SKM-1 treated with dmso at 0.1 percent for 144 hours (cell line): ENCODE measurements around the gene MOB4.
"Not testable (repeated sequence)": the region's sequence is repeated elsewhere in the genome, so short reads cannot be mapped to it uniquely, and the experiment has no call there.

Experiments
- DNase-seq: peaks from one replicate; lab custom pipeline; 2025; ENCODE audit not compliant: unreplicated experiment; lab: John Stamatoyannopoulos, UW

Gene MOB4

GRCh38 chr2:197513915-197514314, 2.0 kb upstream of the MOB4 start:
- DNase-seq, result no peak

DNA sequence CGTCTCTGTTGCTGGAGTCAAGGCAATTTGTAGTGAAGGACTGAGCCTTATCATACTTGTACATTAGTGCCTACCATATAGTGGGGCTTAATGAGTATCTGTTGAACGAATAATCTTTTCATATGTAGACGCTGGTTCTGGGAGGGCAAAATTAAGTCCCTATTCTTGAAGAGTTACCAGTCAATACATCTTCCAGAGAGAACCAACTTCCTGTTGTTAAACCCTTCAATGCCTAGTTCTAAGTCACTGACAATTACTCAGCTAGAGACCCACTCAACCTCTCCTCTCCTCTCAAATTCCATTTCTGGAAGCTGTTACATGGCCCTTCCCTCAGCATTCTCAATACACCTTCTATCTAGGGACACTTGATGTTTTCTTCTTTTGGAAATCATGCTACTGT, 1.1 kb upstream of the MOB4 start:
- DNase-seq, result no peak

DNA sequence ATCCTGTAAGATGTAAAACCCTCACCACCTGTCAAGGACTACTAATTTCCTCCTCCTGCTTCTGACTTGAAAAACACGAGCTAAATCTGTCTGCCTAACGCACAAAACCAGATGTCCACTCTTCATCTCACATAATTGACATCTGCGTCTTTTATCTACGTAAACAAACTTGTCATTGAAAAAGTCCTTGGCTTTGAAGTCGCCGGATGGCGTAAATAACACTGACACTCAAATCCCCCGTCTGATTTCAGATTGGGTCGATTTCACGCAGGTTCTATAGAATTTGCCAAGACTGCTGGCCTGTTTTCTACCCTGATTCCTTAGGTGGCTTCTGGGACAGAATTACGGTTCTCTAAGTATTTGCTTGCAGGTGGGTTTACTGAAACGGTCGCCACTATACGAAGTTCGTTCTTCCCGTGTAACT, 539 bp upstream of the MOB4 start:
- peak; percentile 25 for DNase-seq

GRCh38 chr2:197516393-197516761, 511 bp downstream of the MOB4 start:
- no peak for DNase-seq

GRCh38 chr2:197517150-197517549, 1.3 kb downstream of the MOB4 start:
- DNase-seq, result no peak

- DNase-seq, result no peak
Measured at GRCh38 chr2:197538412-197538811, 22.5 kb downstream of the MOB4 start.

DNA sequence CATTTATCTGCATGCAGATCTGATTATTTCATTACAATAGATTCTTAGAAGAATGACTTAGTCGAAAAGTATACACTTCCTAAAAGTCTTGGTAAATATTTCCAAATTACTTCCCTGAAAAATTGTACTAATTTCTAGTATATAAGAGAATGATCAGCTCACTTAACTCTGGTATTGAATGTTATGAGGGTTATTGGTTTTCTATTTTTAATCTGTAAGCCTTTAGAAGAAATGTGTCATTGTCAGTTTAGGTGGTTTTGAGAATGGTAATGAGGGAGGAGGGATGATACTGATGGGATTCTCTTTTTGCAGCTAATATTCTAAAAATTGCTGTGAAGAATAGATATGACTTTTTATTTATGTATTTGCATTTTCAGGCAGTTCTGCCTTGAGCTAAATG, 23.9 kb downstream of the MOB4 start:
- no peak for DNase-seq

GRCh38 chr2:197543206-197543605, 27.3 kb downstream of the MOB4 start:
- no peak for DNase-seq

- no peak for DNase-seq
Measured at GRCh38 chr2:197547163-197547900, 31.5 kb downstream of the MOB4 start.

DNA sequence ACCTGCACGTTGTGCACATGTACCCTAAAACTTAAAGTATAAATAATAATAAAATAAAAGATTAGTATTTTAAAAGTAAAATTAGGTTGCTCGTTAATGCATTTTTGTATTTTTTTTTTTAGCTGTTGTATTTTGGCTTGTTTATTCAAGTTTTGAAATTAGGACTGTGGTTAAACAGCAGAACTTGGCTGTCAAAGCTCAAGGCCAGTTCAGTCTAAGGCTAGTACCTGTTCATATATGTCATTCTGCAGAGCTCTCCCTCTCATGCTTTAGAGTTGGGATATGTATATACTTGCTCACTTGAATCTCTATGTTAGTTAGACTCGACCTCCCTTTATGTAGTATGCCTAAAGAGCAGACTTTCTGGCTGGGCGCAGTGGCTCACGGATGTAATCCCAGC, 32.7 kb downstream of the MOB4 start:
- no peak for DNase-seq

DNA sequence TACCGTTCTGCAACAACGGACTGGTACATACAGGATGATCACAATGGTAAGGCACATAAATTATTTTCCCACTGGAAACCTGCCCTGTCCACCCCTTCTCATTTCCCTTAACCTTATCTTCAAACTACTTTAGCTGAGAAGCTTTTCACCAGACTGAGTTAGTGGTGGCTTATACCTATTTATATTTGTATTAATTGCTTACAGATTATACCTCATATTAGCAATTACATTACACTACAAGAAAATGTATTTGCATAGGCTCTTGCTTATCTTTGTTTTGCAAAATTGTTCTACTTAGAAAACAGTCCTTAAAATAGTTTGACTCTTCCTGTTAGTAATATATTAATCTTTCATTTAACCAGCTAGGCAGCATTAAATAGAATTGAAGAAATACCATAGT, 35.4 kb downstream of the MOB4 start:
- DNase-seq, result not testable (repeated sequence)

DNA sequence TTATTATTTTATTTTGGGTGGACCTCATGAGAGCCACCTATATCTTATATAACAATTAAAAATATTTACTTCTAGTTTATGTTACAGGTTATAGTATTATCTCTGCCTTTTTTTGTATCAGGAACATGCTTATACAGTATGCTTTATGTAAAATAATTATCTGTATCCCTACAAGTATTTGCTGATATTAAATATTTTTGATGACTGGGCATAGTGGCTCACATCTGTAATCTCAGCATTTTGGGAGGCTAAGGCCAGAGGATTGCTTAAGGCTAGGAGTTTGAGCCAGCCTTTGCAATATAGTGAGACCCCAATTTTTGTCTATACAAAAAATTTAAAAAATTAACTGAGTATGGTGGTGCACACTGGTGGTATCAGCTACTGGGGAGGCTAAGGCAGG, 39.6 kb downstream of the MOB4 start:
- DNase-seq, result no peak

- DNase-seq, result peak; percentile 53
Measured at GRCh38 chr2:197556456-197556855, 40.6 kb downstream of the MOB4 start.

- DNase-seq, result no peak
Measured at GRCh38 chr2:197558393-197558792, 42.5 kb downstream of the MOB4 start.

GRCh38 chr2:197559681-197560080, 43.8 kb downstream of the MOB4 start:
- no peak for DNase-seq

- no peak for DNase-seq
Measured at GRCh38 chr2:197560146-197560665, 44.3 kb downstream of the MOB4 start.

DNA sequence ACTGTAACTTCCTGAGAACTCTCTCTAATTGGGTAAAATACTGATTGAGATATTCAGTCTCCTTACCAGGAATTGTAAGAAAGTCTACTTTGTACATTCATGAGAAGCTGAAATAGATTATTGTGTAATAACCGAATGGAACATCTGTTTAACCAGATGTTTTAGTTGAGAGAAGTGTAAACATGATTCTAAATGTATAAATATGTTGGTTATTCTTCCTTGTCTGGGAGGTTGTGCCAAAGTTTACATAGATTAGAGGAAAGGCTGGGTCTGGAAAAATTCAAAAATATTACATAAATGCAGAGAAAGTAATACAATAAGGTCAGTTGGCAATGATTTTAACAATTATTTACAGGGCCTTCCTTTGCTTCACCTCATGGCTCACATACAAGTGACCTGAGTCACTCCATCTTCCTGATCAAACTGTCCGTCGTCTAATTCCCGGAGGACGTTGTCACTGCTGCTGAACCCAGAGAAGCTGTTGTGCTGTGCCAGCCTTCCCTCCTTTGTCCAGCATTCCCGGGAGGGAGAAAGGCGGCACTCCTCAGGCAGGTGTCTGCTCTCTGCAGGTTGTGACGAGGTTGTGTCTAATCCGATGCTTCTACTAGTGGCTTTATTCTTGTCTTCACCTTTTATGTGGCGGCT, 55.9 kb downstream of the MOB4 start:
- no peak for DNase-seq

GRCh38 chr2:197573608-197574007, 57.7 kb downstream of the MOB4 start:
- no peak for DNase-seq

DNA sequence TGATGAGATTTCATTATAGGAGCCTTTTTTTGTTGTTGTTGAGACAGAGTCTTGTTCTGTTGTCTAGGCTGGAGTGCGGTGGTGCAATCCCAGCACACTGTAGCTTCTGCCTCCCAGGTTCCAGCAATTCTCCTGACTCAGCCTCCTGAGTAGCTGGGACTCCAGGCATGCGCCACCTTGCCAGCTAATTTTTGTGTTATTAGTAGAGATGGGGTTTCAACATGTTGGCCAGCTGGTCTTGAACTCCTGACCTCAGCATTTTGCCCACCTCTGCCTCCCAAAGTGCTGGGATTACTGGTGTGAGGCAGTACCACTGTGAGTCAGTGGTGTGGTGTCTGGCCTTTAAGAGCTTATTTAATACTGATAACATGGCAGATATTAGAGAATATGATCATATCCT, 60.1 kb downstream of the MOB4 start:
- DNase-seq, result no peak

DNA sequence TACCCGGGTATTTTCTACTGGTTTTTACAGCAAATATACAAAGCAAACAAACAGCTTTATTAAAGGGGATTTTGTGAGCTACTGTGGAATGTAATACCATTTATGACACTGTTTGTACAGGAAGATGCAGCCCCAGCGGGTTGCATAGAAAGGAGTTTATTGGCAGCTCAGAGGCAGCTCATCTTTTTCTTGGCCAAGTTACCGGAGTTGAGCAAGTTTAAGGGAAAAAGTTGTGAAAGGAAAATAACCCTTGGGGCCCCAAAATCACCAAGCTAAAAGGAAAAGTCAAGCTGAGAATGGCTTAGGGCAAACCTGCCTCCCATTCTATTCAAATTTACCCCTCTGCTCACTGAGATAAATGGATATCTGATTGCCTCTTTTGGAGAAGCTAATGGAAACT, 60.8 kb downstream of the MOB4 start:
- no peak for DNase-seq

- DNase-seq, result no peak
Measured at GRCh38 chr2:197577446-197577845, 61.6 kb downstream of the MOB4 start.

GRCh38 chr2:197578294-197578693, 62.4 kb downstream of the MOB4 start:
- DNase-seq, result not testable (repeated sequence)

DNA sequence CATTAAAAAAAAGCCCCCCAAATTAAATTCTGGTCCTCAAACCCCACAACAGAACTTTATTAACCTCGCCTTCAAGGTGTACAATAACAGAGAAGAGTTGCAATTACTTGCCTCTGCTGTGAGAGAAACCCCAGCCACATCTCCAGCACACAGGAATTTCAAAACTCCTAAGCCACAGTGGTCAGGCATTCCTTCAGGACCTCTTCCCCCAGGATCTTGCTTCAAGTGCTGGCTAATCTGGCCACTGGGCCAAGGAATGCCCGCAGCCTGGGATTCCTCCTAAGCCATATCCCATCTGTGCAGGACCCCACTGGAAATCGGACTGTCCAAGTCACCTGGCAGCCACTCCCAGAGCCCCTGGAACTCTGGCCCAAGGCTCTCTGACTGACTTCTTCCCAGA, 64.3 kb downstream of the MOB4 start:
- not testable (repeated sequence) for DNase-seq
